ENCODE results near the gene TOP3A.

DNA sequence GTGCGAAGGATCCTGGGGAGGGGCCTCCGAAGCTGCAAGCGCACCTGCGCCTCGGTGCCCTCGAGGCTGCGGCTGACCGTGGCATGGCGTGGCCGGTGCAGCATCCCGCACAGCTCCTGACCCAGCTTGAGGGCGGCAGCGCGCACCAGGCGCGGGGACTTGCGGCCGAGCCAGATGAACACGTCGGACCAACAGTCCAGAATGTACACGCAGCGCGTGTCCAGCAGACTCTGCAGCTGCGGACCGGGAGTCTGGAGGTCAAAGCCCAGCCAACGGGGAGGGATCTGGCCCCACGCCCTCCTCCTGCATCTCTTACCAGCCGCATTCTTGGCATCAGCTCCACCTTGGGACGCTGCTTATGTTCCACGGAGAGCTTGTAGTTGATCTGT, 67.2 kb downstream of the TOP3A start:
- no peak for TF ChIP-seq POLR2AphosphoS5 (IDR thresholded peaks at IDR 0.05; ENCODE audit: low read depth, low read length)
- no peak for TF ChIP-seq PAX5 (IDR thresholded peaks at IDR 0.05; ENCODE audit: insufficient read depth, low read length, severe bottlenecking)
- no peak for TF ChIP-seq TAF1 (IDR thresholded peaks at IDR 0.05; ENCODE audit: low read depth, low read length)
- TF ChIP-seq SPI1 (IDR thresholded peaks at IDR 0.05; ENCODE audit: low read depth, low read length), result no peak
- no peak for TF ChIP-seq POLR2A (IDR thresholded peaks at IDR 0.05; ENCODE audit: low read depth, low read length)
- TF ChIP-seq POU2F2 (IDR thresholded peaks at IDR 0.05; ENCODE audit: low read depth, low read length), result no peak

Data from GM12891 (cell line).